OCI-LY1 (cell line): Measurements from ENCODE around the gene SBK2.
"Not testable (repeated sequence)": the region's sequence is repeated elsewhere in the genome, so short reads cannot be mapped to it uniquely, and the experiment has no call there.

Experiments
- CTCF ChIP-seq: fragments of 200-600 bp; sonication (generic), shearing (Covaris generic); IDR thresholded peaks from 2 replicates; pipeline ENCODE4 v1.5.1; 2017; ENCODE audit warnings: mild to moderate bottlenecking, antibody characterized with exemption, low read length, moderate library complexity, mixed read lengths
- EZH2 ChIP-seq: fragments of 200-600 bp; sonication (generic), shearing (Covaris generic); IDR thresholded peaks from 2 replicates; pipeline ENCODE4 v1.8.0; 2017; ENCODE audit warnings: borderline replicate concordance, mixed run types, mild to moderate bottlenecking, antibody characterized with exemption, low read length, moderate library complexity, mixed read lengths

- TF ChIP-seq CTCF, EZH2: not testable (repeated sequence)
Measured at GRCh38 chr19:55583897-55584296, 47.0 kb upstream of the SBK2 start.
